ENCODE measurements around the gene DDX56.
A peak's percentile ranks its signal among the peaks of the same experiment; 100 is the strongest.
"Not testable (repeated sequence)": the region's sequence is repeated elsewhere in the genome, so short reads cannot be mapped to it uniquely, and the experiment has no call there.

DDX56 gene

GRCh38 chr7:44563171-44563679, 10.5 kb downstream of the DDX56 start:
- H3K4me3 ChIP-seq (ENCODE audit: low read depth in 1 of 2, low read length in 2 of 2): no peak overlapping the region
- no peak overlapping the region for H3K27ac ChIP-seq (ENCODE audit: low read depth, low read length)
- peaks cover 26 to 31% of the 10 kb centered on the region in 2 donors for H3K4me1 ChIP-seq (ENCODE audit: control insufficient read depth in 1 of 2, insufficient read depth in 2 of 2, low read length in 2 of 2)
- no peak overlapping the region for H3K9ac ChIP-seq (ENCODE audit: low read depth in 1 of 2, low read length in 2 of 2)
- H3K9me3 ChIP-seq (ENCODE audit: control insufficient read depth in 1 of 2, low read length in 2 of 2): no peaks in the 10 kb centered on the region
- H3K27me3 ChIP-seq (ENCODE audit: control insufficient read depth in 1 of 2, insufficient read depth in 2 of 2, low read length in 2 of 2): no peaks in the 10 kb centered on the region
- H3K36me3 ChIP-seq (ENCODE audit: control insufficient read depth in 1 of 2, insufficient read depth in 2 of 2, low read length in 2 of 2): peaks cover 22 to 39% of the 10 kb centered on the region in 2 donors

- not testable (repeated sequence) for H3K27me3 ChIP-seq (ENCODE audit: control insufficient read depth in 1 of 2, insufficient read depth in 2 of 2, low read length in 2 of 2)
These were observed 11.1 kb downstream of the DDX56 start for GRCh38 chr7:44562622-44562962.

GRCh38 chr7:44561962-44562621, 11.6 kb downstream of the DDX56 start:
- Histone ChIP-seq H3K4me1 (ENCODE audit: control insufficient read depth in 1 of 2, insufficient read depth in 2 of 2, low read length in 2 of 2) (peaks cover 23 to 29% of the 10 kb centered on the region in 2 donors), H3K9ac (ENCODE audit: low read depth in 1 of 2, low read length in 2 of 2) (peak overlapping the region in 1 of 2 donors; percentile 4), H3K9me3 (ENCODE audit: control insufficient read depth in 1 of 2, low read length in 2 of 2) (no peaks in the 10 kb centered on the region), H3K4me3 (ENCODE audit: low read depth in 1 of 2, low read length in 2 of 2) (no peak overlapping the region), H3K27ac (ENCODE audit: low read depth, low read length) (peak overlapping the region; percentile 44), H3K36me3 (ENCODE audit: control insufficient read depth in 1 of 2, insufficient read depth in 2 of 2, low read length in 2 of 2) (peaks cover 13 to 28% of the 10 kb centered on the region in 2 donors), H3K27me3 (ENCODE audit: control insufficient read depth in 1 of 2, insufficient read depth in 2 of 2, low read length in 2 of 2) (no peaks in the 10 kb centered on the region)

More at GRCh38 chr7:44562622-44562962, 11.1 kb downstream of the DDX56 start:
- H3K36me3 ChIP-seq (ENCODE audit: control insufficient read depth in 1 of 2, insufficient read depth in 2 of 2, low read length in 2 of 2): peaks cover 16 to 33% of the 10 kb centered on the region in 2 donors
- H3K4me1 ChIP-seq (ENCODE audit: control insufficient read depth in 1 of 2, insufficient read depth in 2 of 2, low read length in 2 of 2): peaks cover 23 to 31% of the 10 kb centered on the region in 2 donors
- H3K9me3 ChIP-seq (ENCODE audit: control insufficient read depth in 1 of 2, low read length in 2 of 2); H3K9ac ChIP-seq (ENCODE audit: low read depth in 1 of 2, low read length in 2 of 2); H3K4me3 ChIP-seq (ENCODE audit: low read depth in 1 of 2, low read length in 2 of 2); H3K27ac ChIP-seq (ENCODE audit: low read depth, low read length): not testable (repeated sequence)

GRCh38 chr7:44561481-44561880, 12.2 kb downstream of the DDX56 start:
- Histone ChIP-seq H3K36me3 (ENCODE audit: control insufficient read depth in 1 of 2, insufficient read depth in 2 of 2, low read length in 2 of 2) (peaks cover 13 to 23% of the 10 kb centered on the region in 2 donors), H3K4me1 (ENCODE audit: control insufficient read depth in 1 of 2, insufficient read depth in 2 of 2, low read length in 2 of 2) (peaks cover 23 to 24% of the 10 kb centered on the region in 2 donors), H3K27ac (ENCODE audit: low read depth, low read length) (no peak overlapping the region), H3K9me3 (ENCODE audit: control insufficient read depth in 1 of 2, low read length in 2 of 2) (no peaks in the 10 kb centered on the region), H3K27me3 (ENCODE audit: control insufficient read depth in 1 of 2, insufficient read depth in 2 of 2, low read length in 2 of 2) (no peaks in the 10 kb centered on the region), H3K9ac (ENCODE audit: low read depth in 1 of 2, low read length in 2 of 2) (peak overlapping the region in 1 of 2 donors; percentile 4), H3K4me3 (ENCODE audit: low read depth in 1 of 2, low read length in 2 of 2) (no peak overlapping the region)

- peaks cover 16 to 23% of the 10 kb centered on the region in 2 donors for H3K4me1 ChIP-seq (ENCODE audit: control insufficient read depth in 1 of 2, insufficient read depth in 2 of 2, low read length in 2 of 2)
- no peaks in the 10 kb centered on the region for H3K9me3 ChIP-seq (ENCODE audit: control insufficient read depth in 1 of 2, low read length in 2 of 2)
- H3K9ac ChIP-seq (ENCODE audit: low read depth in 1 of 2, low read length in 2 of 2): no peak overlapping the region
- H3K27ac ChIP-seq (ENCODE audit: low read depth, low read length): no peak overlapping the region
- peaks cover 5 to 9% of the 10 kb centered on the region in 2 donors for H3K36me3 ChIP-seq (ENCODE audit: control insufficient read depth in 1 of 2, insufficient read depth in 2 of 2, low read length in 2 of 2)
- H3K27me3 ChIP-seq (ENCODE audit: control insufficient read depth in 1 of 2, insufficient read depth in 2 of 2, low read length in 2 of 2): no peaks in the 10 kb centered on the region
- H3K4me3 ChIP-seq (ENCODE audit: low read depth in 1 of 2, low read length in 2 of 2): no peak overlapping the region
These were observed 14.2 kb downstream of the DDX56 start for GRCh38 chr7:44559485-44559884.

GRCh38 chr7:44557485-44557884, 16.2 kb downstream of the DDX56 start:
- Histone ChIP-seq H3K4me3 (ENCODE audit: low read depth in 1 of 2, low read length in 2 of 2) (no peak overlapping the region), H3K27ac (ENCODE audit: low read depth, low read length) (no peak overlapping the region)

GRCh38 chr7:44555350-44555749, 18.4 kb downstream of the DDX56 start:
- H3K36me3 ChIP-seq (ENCODE audit: control insufficient read depth in 1 of 2, insufficient read depth in 2 of 2, low read length in 2 of 2): no peaks in the 10 kb centered on the region
- H3K27me3 ChIP-seq (ENCODE audit: control insufficient read depth in 1 of 2, insufficient read depth in 2 of 2, low read length in 2 of 2): no peaks in the 10 kb centered on the region
- no peaks in the 10 kb centered on the region for H3K4me1 ChIP-seq (ENCODE audit: control insufficient read depth in 1 of 2, insufficient read depth in 2 of 2, low read length in 2 of 2)
- no peak overlapping the region for H3K27ac ChIP-seq (ENCODE audit: low read depth, low read length)
- no peaks in the 10 kb centered on the region for H3K9me3 ChIP-seq (ENCODE audit: control insufficient read depth in 1 of 2, low read length in 2 of 2)
- H3K9ac ChIP-seq (ENCODE audit: low read depth in 1 of 2, low read length in 2 of 2): no peak overlapping the region
- no peak overlapping the region for H3K4me3 ChIP-seq (ENCODE audit: low read depth in 1 of 2, low read length in 2 of 2)

More at GRCh38 chr7:44557485-44557884, 16.2 kb downstream of the DDX56 start:
- Histone ChIP-seq H3K9ac (ENCODE audit: low read depth in 1 of 2, low read length in 2 of 2) (no peak overlapping the region), H3K36me3 (ENCODE audit: control insufficient read depth in 1 of 2, insufficient read depth in 2 of 2, low read length in 2 of 2) (no peaks in the 10 kb centered on the region), H3K4me1 (ENCODE audit: control insufficient read depth in 1 of 2, insufficient read depth in 2 of 2, low read length in 2 of 2) (peaks cover 9 to 15% of the 10 kb centered on the region in 2 donors), H3K9me3 (ENCODE audit: control insufficient read depth in 1 of 2, low read length in 2 of 2) (no peaks in the 10 kb centered on the region), H3K27me3 (ENCODE audit: control insufficient read depth in 1 of 2, insufficient read depth in 2 of 2, low read length in 2 of 2) (no peaks in the 10 kb centered on the region)

GRCh38 chr7:44552473-44553005, 21.2 kb downstream of the DDX56 start:
- H3K9ac ChIP-seq (ENCODE audit: low read depth in 1 of 2, low read length in 2 of 2); H3K27me3 ChIP-seq (ENCODE audit: control insufficient read depth in 1 of 2, insufficient read depth in 2 of 2, low read length in 2 of 2); H3K4me1 ChIP-seq (ENCODE audit: control insufficient read depth in 1 of 2, insufficient read depth in 2 of 2, low read length in 2 of 2); H3K4me3 ChIP-seq (ENCODE audit: low read depth in 1 of 2, low read length in 2 of 2); H3K36me3 ChIP-seq (ENCODE audit: control insufficient read depth in 1 of 2, insufficient read depth in 2 of 2, low read length in 2 of 2); H3K9me3 ChIP-seq (ENCODE audit: control insufficient read depth in 1 of 2, low read length in 2 of 2); H3K27ac ChIP-seq (ENCODE audit: low read depth, low read length): not testable (repeated sequence)

- Histone ChIP-seq H3K9ac (ENCODE audit: low read depth in 1 of 2, low read length in 2 of 2) (no peak overlapping the region), H3K27ac (ENCODE audit: low read depth, low read length) (no peak overlapping the region), H3K9me3 (ENCODE audit: control insufficient read depth in 1 of 2, low read length in 2 of 2) (no peaks in the 10 kb centered on the region), H3K36me3 (ENCODE audit: control insufficient read depth in 1 of 2, insufficient read depth in 2 of 2, low read length in 2 of 2) (no peaks in the 10 kb centered on the region), H3K4me3 (ENCODE audit: low read depth in 1 of 2, low read length in 2 of 2) (no peak overlapping the region), H3K4me1 (ENCODE audit: control insufficient read depth in 1 of 2, insufficient read depth in 2 of 2, low read length in 2 of 2) (peaks cover 5 to 7% of the 10 kb centered on the region in 2 donors), H3K27me3 (ENCODE audit: control insufficient read depth in 1 of 2, insufficient read depth in 2 of 2, low read length in 2 of 2) (no peaks in the 10 kb centered on the region)
These were observed 24.3 kb downstream of the DDX56 start for GRCh38 chr7:44549457-44549856.

- H3K9ac ChIP-seq (ENCODE audit: low read depth in 1 of 2, low read length in 2 of 2): no peak overlapping the region
These were observed 24.8 kb downstream of the DDX56 start for GRCh38 chr7:44548893-44549292.

More at GRCh38 chr7:44548893-44549292, 24.8 kb downstream of the DDX56 start:
- Histone ChIP-seq H3K27ac (ENCODE audit: low read depth, low read length) (no peak overlapping the region), H3K27me3 (ENCODE audit: control insufficient read depth in 1 of 2, insufficient read depth in 2 of 2, low read length in 2 of 2) (no peaks in the 10 kb centered on the region), H3K36me3 (ENCODE audit: control insufficient read depth in 1 of 2, insufficient read depth in 2 of 2, low read length in 2 of 2) (no peaks in the 10 kb centered on the region), H3K4me3 (ENCODE audit: low read depth in 1 of 2, low read length in 2 of 2) (no peak overlapping the region), H3K4me1 (ENCODE audit: control insufficient read depth in 1 of 2, insufficient read depth in 2 of 2, low read length in 2 of 2) (peaks cover 10 to 12% of the 10 kb centered on the region in 2 donors), H3K9me3 (ENCODE audit: control insufficient read depth in 1 of 2, low read length in 2 of 2) (no peaks in the 10 kb centered on the region)

All from duodenal mucosa (tissue), 2 donors.